Stimulated activated CD4-positive, alpha-beta T cell treated with anti-CD3 and anti-CD28 coated beads, TNF-alpha, amount 100 ng/mL, for 24 hours (primary cell): ENCODE measurements around the gene CDH4.
"Not testable (repeated sequence)": the region's sequence is repeated elsewhere in the genome, so short reads cannot be mapped to it uniquely, and the experiment has no call there.

Experiments used
- DNase-seq, 3 experiments: peaks; one replicate each; pipeline ENCODE4 v3.0.0-alpha.2; 2020; ENCODE audit warnings: low read depth in 3 of 3

The CDH4 gene

GRCh38 chr20:61975407-61976129 is 723.5 kb downstream of the CDH4 start:
- no peak for DNase-seq

- no peak for DNase-seq
Observed at GRCh38 chr20:61976263-61976643, 724.2 kb downstream of the CDH4 start.

- DNase-seq, result no peak
Observed at GRCh38 chr20:61976644-61977418, 724.8 kb downstream of the CDH4 start.

- no peak for DNase-seq
Observed at GRCh38 chr20:61977419-61977786, 725.3 kb downstream of the CDH4 start.

GRCh38 chr20:61978491-61978890 is 726.4 kb downstream of the CDH4 start:
- no peak for DNase-seq

- DNase-seq, result no peak
Observed at GRCh38 chr20:61979090-61979489, 727.0 kb downstream of the CDH4 start.

- no peak for DNase-seq
Observed at GRCh38 chr20:61979701-61980635, 727.9 kb downstream of the CDH4 start.

GRCh38 chr20:61980647-61981583 is 728.9 kb downstream of the CDH4 start:
- DNase-seq, result no peak

- DNase-seq, result not testable (repeated sequence)
Observed at GRCh38 chr20:61981691-61982090, 729.6 kb downstream of the CDH4 start.

GRCh38 chr20:61982191-61982950 is 730.3 kb downstream of the CDH4 start:
- DNase-seq, result no peak

GRCh38 chr20:61982951-61983315 is 730.9 kb downstream of the CDH4 start:
- DNase-seq, result no peak

GRCh38 chr20:61983965-61984364 is 731.9 kb downstream of the CDH4 start:
- DNase-seq, result no peak

GRCh38 chr20:61984431-61984830 is 732.4 kb downstream of the CDH4 start:
- DNase-seq, result not testable (repeated sequence)

GRCh38 chr20:61985096-61985495 is 733.0 kb downstream of the CDH4 start:
- no peak for DNase-seq

GRCh38 chr20:61986762-61987321 is 734.8 kb downstream of the CDH4 start:
- no peak for DNase-seq

- no peak for DNase-seq
Observed at GRCh38 chr20:61988665-61989064, 736.6 kb downstream of the CDH4 start.

- no peak for DNase-seq
Observed at GRCh38 chr20:61989741-61990140, 737.7 kb downstream of the CDH4 start.
